HG02973 (cell line): Measurements from ENCODE around the gene OR5AS1.
"Not testable (repeated sequence)": the region's sequence is repeated elsewhere in the genome, so short reads cannot be mapped to it uniquely, and the experiment has no call there.

Experiments
- ATAC-seq: cut with Tn5 transposase; IDR thresholded peaks from one replicate; pipeline ENCODE4 v1.9.1; 2021; ENCODE audit warnings: moderate library complexity; ENCODE audit not compliant: unreplicated experiment

The OR5AS1 gene

GRCh38 chr11:56027354-56027753 is at the start of gene OR5AS1:
Gene OR5AS1 (plus strand): TSS chr11:56027654. CDS start chr11:56030419, 2,765 bp downstream.
- no peak for ATAC-seq

GRCh38 chr11:55994525-55994924 is 32.9 kb upstream of the OR5AS1 start, which contains the start of gene OR5F1:
Gene OR5F1 (minus strand): TSS chr11:55994625. CDS start chr11:55994625, 0 bp downstream.
- no peak for ATAC-seq

- no peak for ATAC-seq
Measured at GRCh38 chr11:56010716-56011115, 16.7 kb upstream of the OR5AS1 start.

GRCh38 chr11:56013805-56014204 is 13.6 kb upstream of the OR5AS1 start:
- ATAC-seq = no peak

- ATAC-seq = no peak
Measured at GRCh38 chr11:56045538-56045937, 18.1 kb downstream of the OR5AS1 start.

GRCh38 chr11:56048480-56048879 is 21.0 kb downstream of the OR5AS1 start:
- ATAC-seq = no peak

- ATAC-seq = no peak
Measured at GRCh38 chr11:56049487-56049886, 22.0 kb downstream of the OR5AS1 start.

GRCh38 chr11:56056366-56056765 is 28.9 kb downstream of the OR5AS1 start:
- not testable (repeated sequence) for ATAC-seq

- not testable (repeated sequence) for ATAC-seq
Measured at GRCh38 chr11:56057661-56058237, 30.3 kb downstream of the OR5AS1 start.

GRCh38 chr11:56058260-56058780 is 30.9 kb downstream of the OR5AS1 start:
- ATAC-seq = not testable (repeated sequence)

- no peak for ATAC-seq
Measured at GRCh38 chr11:56066980-56067379, 39.5 kb downstream of the OR5AS1 start.
